ENCODE measurements around the gene ITGA3. TPM values are rescaled to one million over a fixed set of nuclear protein-coding genes. Genes with fewer than 3 reads are reported as not detected.

ITGA3 gene
- total RNA-seq, 1 donor, result 10.5 TPM

Other genes with a start within 250 kb of the ITGA3 start
- gene TAC4, start 208.0 kb upstream of the ITGA3 start, total RNA-seq, result not detected
- gene DLX4, start 86.9 kb upstream of the ITGA3 start, total RNA-seq, result under 0.01 TPM
- gene DLX3, start 60.9 kb upstream of the ITGA3 start, total RNA-seq, result not detected
- gene PDK2, start 39.2 kb downstream of the ITGA3 start, total RNA-seq, result 111 TPM
- gene SAMD14, start 74.0 kb downstream of the ITGA3 start, total RNA-seq, result 1.1 TPM
- gene PPP1R9B, start 94.6 kb downstream of the ITGA3 start, total RNA-seq, result 42.5 TPM
- gene SGCA, start 109.9 kb downstream of the ITGA3 start, total RNA-seq, result not detected
- 0.54 TPM for gene COL1A1, start 145.5 kb downstream of the ITGA3 start, total RNA-seq
- gene TMEM92, start 218.4 kb downstream of the ITGA3 start, total RNA-seq, result 0.27 TPM